Heart left ventricle (tissue), 16 donors: ENCODE measurements around the gene ABCC1. TPM values are rescaled to one million over a fixed set of nuclear protein-coding genes. Genes with fewer than 3 reads are reported as not detected.

Experiments
- ATAC-seq, 4 donors: fragments of 200-7000 bp; cut with Tn5 transposase; one replicate each; pipeline ENCODE4 v1.9.1; 2020 to 2022; ENCODE audit warnings: moderate library complexity in 4 of 4, mild to moderate bottlenecking in 3 of 4, moderate number of reproducible peaks in 1 of 4
- DNase-seq, 5 donors: peaks; one replicate each; pipeline ENCODE4 v3.0.0-alpha.2; 2020
- H3K27ac ChIP-seq, 12 donors: fragments of 200-600 bp; sonication (generic) in 4 of 12; one replicate each; pipeline versions ENCODE4 v1.5.0 to v1.8.0; 2016 to 2022; ENCODE audit warnings: mild to moderate bottlenecking in 2 of 12
- H3K27me3 ChIP-seq, 9 donors: fragments of 200-600 bp; sonication (generic) in 2 of 9; one replicate each; pipeline versions ENCODE4 v1.5.1 to v1.8.0; 2016 to 2022; ENCODE audit warnings: mild to moderate bottlenecking in 3 of 9
- H3K36me3 ChIP-seq, 9 donors: fragments of 200-600 bp; sonication (generic) in 2 of 9; one replicate each; pipeline versions ENCODE4 v1.5.0 to v1.8.0; 2018 to 2022; ENCODE audit warnings: mild to moderate bottlenecking in 2 of 9
- H3K4me1 ChIP-seq, 12 donors: fragments of 200-600 bp; sonication (generic) in 4 of 12; one replicate each; pipeline versions ENCODE4 v1.5.0 to v1.8.0; 2016 to 2022; ENCODE audit warnings: mild to moderate bottlenecking in 3 of 12
- H3K4me3 ChIP-seq, 12 donors: fragments of 200-600 bp; sonication (generic) in 4 of 12; one replicate each; pipeline versions ENCODE4 v1.5.0 to v1.8.0; 2017 to 2022; ENCODE audit warnings: mild to moderate bottlenecking in 9 of 12, moderate library complexity in 4 of 12
- H3K9me3 ChIP-seq, 12 donors: fragments of 200-600 bp; sonication (generic) in 4 of 12; one replicate each; pipeline versions ENCODE4 v1.5.0 to v1.8.0; 2016 to 2022; ENCODE audit warnings: mild to moderate bottlenecking in 1 of 12
- POLR2A ChIP-seq, 2 donors: fragments of 450-650 bp; IDR thresholded peaks; one replicate each; pipeline ENCODE4 v1.6.1; 2017; ENCODE audit warnings: antibody characterized with exemption in 2 of 2, mild to moderate bottlenecking in 2 of 2, moderate library complexity in 2 of 2
- WGBS, 4 donors: extraction: QIAGEN DNeasy Blood & Tissue Kit in 2 of 4; methylation state at CpG; one replicate each; pipeline versions ENCODE4 v1.1.5 to v1.1.7; 2013 to 2018; 5-methylcytosine and 5-hydroxymethylcytosine counted together
- intact Hi-C, 10 donors: fragments of 100-400 bp; cut with DNase I; formaldehyde crosslinking; loops; one replicate each; pipeline versions ENCODE4 v1.11.1 to v1.14.2; 2022
- polyA plus RNA-seq, 2 donors: library from polyadenylated mRNA; stranded (reverse); fragments of 200-250 nt; gene quantifications; one replicate each; pipeline ENCODE4 v1.2.3, GENCODE V29; 2013
- total RNA-seq, 9 donors: library from RNA; depleted of rRNA in 2 of 9; stranded (reverse); fragments of >200 nt in 2 of 9; fragmentation: NEBNext Ultra II Directional in 3 of 9; extraction: Animal tissue kit (Norgen Biotek cat#: 25700) in 3 of 9; gene quantifications; one replicate each; pipeline versions ENCODE4 v1.1.0 to v1.2.4, GENCODE V29; 2016 to 2023
- TF ChIP-seq, protein P1 (sequence below), 12 donors: fragments of 200-600 bp; sonication (generic) in 4 of 12; IDR thresholded peaks; one replicate each; pipeline versions ENCODE4 v1.5.0 to v1.8.0; 2018 to 2022; ENCODE audit warnings: antibody characterized with exemption in 12 of 12, mild to moderate bottlenecking in 5 of 12
- donor health status: ischemic (EF 13 %, LVEDD 7.1; RV severe dilation, severe dysfunction).
- donor health status: healthy with polysubstance abuse.
- donor health status: DM: no; HTN: yes; CAD: no.
- donor health status: DM: no; HTN: no; CAD: no.
- donor health status: ischemic (EF 25% LVEDD 6.9; RV normal size, moderate dysfunction).
- donor health status: ischemic (EF 25% LVEDD 5.7; RV mildly dilated, moderate dysfunction).
- donor health status: healthy.
- donor health status: DM: yes; HTN: yes; CAD: no.
- donor health status: ischemic (EF 35%, LVEDD 5.7; RV mildly dilated, moderate dysfunction).
- donor health status: nonischemic (EF 11% LVEDD 7.7; RV severe dilation, severe dysfunction).
- donor health status: DM: yes; HTN: yes; CAD: no.
- donor health status: PGD.
- donor health status: ischemic (EF 29% LVEDD 5.4; RV normal size, mild dysfunction).
- donor health status: nonischemic (EF 23%, LVEDD 6.1; RV moderate dilation, normal function).

Gene ABCC1
- total and polyA plus RNA-seq, 11 donors = 8.1 to 28.0 (median 22.4) TPM

DNA sequence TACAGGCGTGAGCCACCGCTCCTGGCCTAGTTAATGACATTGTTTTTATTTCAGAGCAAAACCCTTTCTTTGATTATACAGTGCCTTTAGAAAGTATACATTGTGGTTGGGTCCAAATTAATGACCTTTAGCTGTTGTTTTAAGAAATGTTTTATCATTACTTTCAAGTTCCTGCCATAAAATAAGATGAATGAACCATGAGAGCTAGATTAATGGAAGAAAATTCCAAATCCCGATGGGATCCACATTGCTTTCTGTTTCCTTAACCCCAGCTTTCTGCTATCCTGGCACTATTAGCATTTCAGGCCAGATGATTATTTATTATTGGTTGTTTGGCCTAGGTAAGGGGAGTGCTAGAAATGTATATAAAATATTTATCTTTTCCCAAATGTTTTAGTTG is 131.7 kb downstream of the ABCC1 start:
- H3K36me3 ChIP-seq = peaks cover 0 to 99% (median 83%) of the 10 kb centered on the region in 9 donors
- DNase-seq = no peak
- peak overlapping the region in 1 of 12 donors; percentile 38 for H3K27ac ChIP-seq
- H3K9me3 ChIP-seq = peaks cover 0 to 9% (median 3%) of the 10 kb centered on the region in 12 donors
- TF ChIP-seq POLR2A (IDR thresholded peaks at IDR 0.05) = no peak
- TF ChIP-seq, protein P1, sequence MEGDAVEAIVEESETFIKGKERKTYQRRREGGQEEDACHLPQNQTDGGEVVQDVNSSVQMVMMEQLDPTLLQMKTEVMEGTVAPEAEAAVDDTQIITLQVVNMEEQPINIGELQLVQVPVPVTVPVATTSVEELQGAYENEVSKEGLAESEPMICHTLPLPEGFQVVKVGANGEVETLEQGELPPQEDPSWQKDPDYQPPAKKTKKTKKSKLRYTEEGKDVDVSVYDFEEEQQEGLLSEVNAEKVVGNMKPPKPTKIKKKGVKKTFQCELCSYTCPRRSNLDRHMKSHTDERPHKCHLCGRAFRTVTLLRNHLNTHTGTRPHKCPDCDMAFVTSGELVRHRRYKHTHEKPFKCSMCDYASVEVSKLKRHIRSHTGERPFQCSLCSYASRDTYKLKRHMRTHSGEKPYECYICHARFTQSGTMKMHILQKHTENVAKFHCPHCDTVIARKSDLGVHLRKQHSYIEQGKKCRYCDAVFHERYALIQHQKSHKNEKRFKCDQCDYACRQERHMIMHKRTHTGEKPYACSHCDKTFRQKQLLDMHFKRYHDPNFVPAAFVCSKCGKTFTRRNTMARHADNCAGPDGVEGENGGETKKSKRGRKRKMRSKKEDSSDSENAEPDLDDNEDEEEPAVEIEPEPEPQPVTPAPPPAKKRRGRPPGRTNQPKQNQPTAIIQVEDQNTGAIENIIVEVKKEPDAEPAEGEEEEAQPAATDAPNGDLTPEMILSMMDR (IDR thresholded peaks at IDR 0.05) = no peak
- H3K4me1 ChIP-seq = peaks cover 0 to 7% (median 0%) of the 10 kb centered on the region in 12 donors
- WGBS, 4 donors = 87 to 97% (median 94%) methylated on average over 3 of the region's 3 CpGs
- H3K27me3 ChIP-seq = no peaks in the 10 kb centered on the region
- intact Hi-C loops = loop anchor here in 1 of 10 donors (10.0 kb wide), 1 partner anchor 196 kb away; the partner anchor contains the start of gene CEP20
- H3K4me3 ChIP-seq = no peak overlapping the region
- no peak for ATAC-seq

DNA sequence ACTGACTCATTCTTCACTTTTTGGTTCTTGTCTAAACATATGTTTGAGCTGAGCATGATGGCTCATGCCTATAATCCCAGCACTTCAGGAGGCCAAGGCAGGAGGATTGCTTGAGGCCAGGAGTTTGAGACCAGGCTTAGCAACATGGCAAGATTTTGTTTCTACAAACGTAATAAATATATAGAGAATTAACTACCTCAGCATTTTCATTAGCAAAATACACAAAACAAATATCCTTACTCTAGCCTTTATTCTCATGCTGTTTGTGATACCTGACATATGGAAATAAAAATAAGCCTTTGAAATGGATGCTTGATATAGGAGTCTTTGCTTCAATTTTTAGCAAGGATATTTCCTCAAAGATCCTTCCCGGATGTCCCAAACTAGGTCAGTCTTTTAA is 132.8 kb downstream of the ABCC1 start:
- Histone ChIP-seq H3K4me3 (no peak overlapping the region), H3K4me1 (no peaks in the 10 kb centered on the region), H3K27ac (peak overlapping the region in 1 of 12 donors; percentile 38), H3K36me3 (peaks cover 0 to 99% (median 84%) of the 10 kb centered on the region in 9 donors), H3K9me3 (peaks cover 0 to 9% (median 3%) of the 10 kb centered on the region in 12 donors), H3K27me3 (no peaks in the 10 kb centered on the region)
- ATAC-seq (no peak), DNase-seq (no peak)
- 95 to 98% (median 98%) methylated on average over 2 of the region's 2 CpGs for WGBS, 4 donors
- TF ChIP-seq POLR2A (IDR thresholded peaks at IDR 0.05) = no peak
- TF ChIP-seq, protein P1 (IDR thresholded peaks at IDR 0.05) = no peak
- intact Hi-C loops = loop anchor here in 1 of 10 donors (10.0 kb wide), 1 partner anchor 197 kb away; the partner anchor contains the start of gene CEP20

DNA sequence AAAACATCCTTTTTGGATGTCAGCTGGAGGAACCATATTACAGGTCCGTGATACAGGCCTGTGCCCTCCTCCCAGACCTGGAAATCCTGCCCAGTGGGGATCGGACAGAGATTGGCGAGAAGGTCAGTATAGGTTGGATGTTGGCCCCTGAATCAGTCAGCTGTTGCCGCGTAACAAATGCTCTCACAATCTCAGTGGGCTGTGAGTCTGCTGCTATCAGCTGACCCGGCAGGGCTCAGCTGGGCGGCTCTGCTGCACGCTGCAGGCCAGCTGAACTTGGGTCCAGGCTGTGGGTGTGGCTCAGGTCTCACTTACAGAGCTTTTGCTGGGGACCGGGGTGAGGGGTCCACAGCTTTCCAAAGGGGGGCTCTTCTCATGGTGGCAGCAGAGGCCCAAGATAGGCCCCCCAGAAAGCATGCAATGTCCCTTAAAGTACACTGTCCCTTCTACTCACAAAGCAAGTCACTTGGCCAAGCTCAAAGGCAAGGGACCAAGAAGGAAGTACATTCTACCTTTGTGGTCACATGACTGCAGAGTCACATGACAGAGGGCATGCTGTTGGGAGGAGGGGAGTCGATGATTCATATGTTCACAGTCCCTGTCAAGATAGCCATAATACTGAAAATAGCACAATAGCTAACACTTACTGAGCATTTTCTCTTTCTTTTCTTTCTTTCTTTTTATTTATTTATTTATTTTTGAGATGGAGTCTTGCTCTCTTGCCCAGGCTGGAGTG is 134.2 kb downstream of the ABCC1 start:
- Histone ChIP-seq H3K27ac (peak overlapping the region in 1 of 12 donors; percentile 33), H3K36me3 (peaks cover 0 to 99% (median 81%) of the 10 kb centered on the region in 9 donors), H3K4me3 (no peak overlapping the region), H3K4me1 (peaks cover 0 to 7% (median 0%) of the 10 kb centered on the region in 12 donors), H3K27me3 (no peaks in the 10 kb centered on the region), H3K9me3 (peaks cover 0 to 9% (median 3%) of the 10 kb centered on the region in 12 donors)
- TF ChIP-seq, protein P1 (IDR thresholded peaks at IDR 0.05) = no peak
- TF ChIP-seq POLR2A (IDR thresholded peaks at IDR 0.05) = no peak
- WGBS, 4 donors = 97 to 98% (median 97%) methylated on average over 6 to 10 of the region's 10 CpGs
- DNase-seq (no peak), ATAC-seq (no peak)
- intact Hi-C loops = loop anchor here in 1 of 10 donors (10.0 kb wide), 1 partner anchor 199 kb away; the partner anchor contains the start of gene CEP20

DNA sequence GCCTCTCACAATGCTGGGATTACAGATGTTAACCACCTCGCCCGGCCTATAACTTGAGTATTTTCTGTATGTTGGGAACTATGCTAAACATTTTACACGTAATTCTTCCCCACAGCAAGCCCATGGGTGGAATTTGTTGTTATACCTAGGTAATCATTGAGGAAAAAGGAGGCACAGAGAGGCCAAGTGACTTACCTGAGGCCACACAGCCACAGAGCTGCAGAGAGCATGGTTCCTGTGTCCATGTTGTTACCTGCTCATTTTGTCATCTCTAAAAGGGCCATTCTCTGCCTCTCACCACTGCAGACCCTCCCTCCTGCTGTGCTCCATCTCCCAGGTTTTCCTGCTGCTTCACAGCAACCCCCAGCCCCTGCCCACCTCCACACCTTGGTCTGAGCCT is 135.5 kb downstream of the ABCC1 start:
- Histone ChIP-seq H3K27me3 (no peaks in the 10 kb centered on the region), H3K36me3 (peaks cover 0 to 100% (median 70%) of the 10 kb centered on the region in 9 donors), H3K27ac (peak overlapping the region in 1 of 12 donors; percentile 83), H3K9me3 (peaks cover 0 to 9% (median 3%) of the 10 kb centered on the region in 12 donors), H3K4me3 (no peak overlapping the region), H3K4me1 (peaks cover 0 to 10% (median 0%) of the 10 kb centered on the region in 12 donors)
- DNase-seq (no peak), ATAC-seq (no peak)
- intact Hi-C loops = loop anchor here in 1 of 10 donors (10.0 kb wide), 1 partner anchor 200 kb away; the partner anchor contains the start of gene CEP20
- TF ChIP-seq, protein P1 (IDR thresholded peaks at IDR 0.05) = no peak
- no peak for TF ChIP-seq POLR2A (IDR thresholded peaks at IDR 0.05)
- whole genome bisulfite sequencing, 4 donors = 97 to 100% (median 98%) methylated on average over 3 of the region's 3 CpGs
